ENCODE results near the gene SART3.

GRCh38 chr12:108515916-108516315, 45.1 kb downstream of the SART3 start:
- TF ChIP-seq, protein P1, sequence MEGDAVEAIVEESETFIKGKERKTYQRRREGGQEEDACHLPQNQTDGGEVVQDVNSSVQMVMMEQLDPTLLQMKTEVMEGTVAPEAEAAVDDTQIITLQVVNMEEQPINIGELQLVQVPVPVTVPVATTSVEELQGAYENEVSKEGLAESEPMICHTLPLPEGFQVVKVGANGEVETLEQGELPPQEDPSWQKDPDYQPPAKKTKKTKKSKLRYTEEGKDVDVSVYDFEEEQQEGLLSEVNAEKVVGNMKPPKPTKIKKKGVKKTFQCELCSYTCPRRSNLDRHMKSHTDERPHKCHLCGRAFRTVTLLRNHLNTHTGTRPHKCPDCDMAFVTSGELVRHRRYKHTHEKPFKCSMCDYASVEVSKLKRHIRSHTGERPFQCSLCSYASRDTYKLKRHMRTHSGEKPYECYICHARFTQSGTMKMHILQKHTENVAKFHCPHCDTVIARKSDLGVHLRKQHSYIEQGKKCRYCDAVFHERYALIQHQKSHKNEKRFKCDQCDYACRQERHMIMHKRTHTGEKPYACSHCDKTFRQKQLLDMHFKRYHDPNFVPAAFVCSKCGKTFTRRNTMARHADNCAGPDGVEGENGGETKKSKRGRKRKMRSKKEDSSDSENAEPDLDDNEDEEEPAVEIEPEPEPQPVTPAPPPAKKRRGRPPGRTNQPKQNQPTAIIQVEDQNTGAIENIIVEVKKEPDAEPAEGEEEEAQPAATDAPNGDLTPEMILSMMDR (IDR thresholded peaks at IDR 0.05; ENCODE audit: control extremely low read depth in 1 of 3, insufficient read depth in 1 of 3, low read depth in 1 of 3, low read length in 3 of 3): no peak
- no peak for TF ChIP-seq EZH2 (IDR thresholded peaks at IDR 0.05; ENCODE audit: low read depth, low read length, severe bottlenecking)
- TF ChIP-seq EP300 (IDR thresholded peaks at IDR 0.05; ENCODE audit: borderline replicate concordance in 1 of 2, low read depth in 2 of 2, low read length in 2 of 2): no peak
- no peak for TF ChIP-seq MAX (IDR thresholded peaks at IDR 0.05)
- no peak for TF ChIP-seq JUN (IDR thresholded peaks at IDR 0.05; ENCODE audit: low read depth, low read length)
- TF ChIP-seq CBX8 (IDR thresholded peaks at IDR 0.05; ENCODE audit: borderline replicate concordance, low read depth, low read length): no peak
- no peak for TF ChIP-seq RFX5 (IDR thresholded peaks at IDR 0.05; ENCODE audit: borderline replicate concordance, low read depth, low read length)
- no peak for TF ChIP-seq ZNF274 (IDR thresholded peaks at IDR 0.05; ENCODE audit: borderline replicate concordance, extremely low read depth, low read length)
- TF ChIP-seq POLR2A (IDR thresholded peaks at IDR 0.05; ENCODE audit: control extremely low read depth in 1 of 2, low read depth in 2 of 2, low read length in 2 of 2): no peak
- no peak for TF ChIP-seq HDAC2 (IDR thresholded peaks at IDR 0.05; ENCODE audit: borderline replicate concordance in 1 of 2, low read depth in 2 of 2, low read length in 2 of 2)
- TF ChIP-seq, protein P2, sequence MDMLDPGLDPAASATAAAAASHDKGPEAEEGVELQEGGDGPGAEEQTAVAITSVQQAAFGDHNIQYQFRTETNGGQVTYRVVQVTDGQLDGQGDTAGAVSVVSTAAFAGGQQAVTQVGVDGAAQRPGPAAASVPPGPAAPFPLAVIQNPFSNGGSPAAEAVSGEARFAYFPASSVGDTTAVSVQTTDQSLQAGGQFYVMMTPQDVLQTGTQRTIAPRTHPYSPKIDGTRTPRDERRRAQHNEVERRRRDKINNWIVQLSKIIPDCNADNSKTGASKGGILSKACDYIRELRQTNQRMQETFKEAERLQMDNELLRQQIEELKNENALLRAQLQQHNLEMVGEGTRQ (IDR thresholded peaks at IDR 0.05; ENCODE audit: low read length): no peak

All from H1 (cell line).